Naive thymus-derived CD8-positive, alpha-beta T cell (primary cell): ENCODE results near the gene SMCR8. TPM values are rescaled to one million over a fixed set of nuclear protein-coding genes. Genes with fewer than 3 reads are reported as not detected.
"Not testable (repeated sequence)": the region's sequence is repeated elsewhere in the genome, so short reads cannot be mapped to it uniquely, and the experiment has no call there.

Experiments used
- ATAC-seq, 2 donors: fragments of 150-1000 bp; cut with Tn5 transposase in 1 of 2; sonication (Bioruptor Pico), chemical (Tn5 transposase) in 1 of 2; 1 replicate in 1 of 2; 2 replicates in 1 of 2; pipeline ENCODE4 v1.10.0; 2021; ENCODE audit warnings: mild to moderate bottlenecking in 2 of 2, moderate library complexity in 2 of 2
- POLR2A ChIA-PET: fragments of 350-600 bp; sonication (Branson Sonifier 250); formaldehyde crosslinking; loops from one replicate; lab custom pipeline; 2021; ENCODE audit warnings: antibody characterized with exemption; lab: Charles Lee
- DNase-seq, 10 donors: peaks; one replicate each; pipeline versions ENCODE4 v3.0.0 to v3.0.0-alpha.2; 2020 to 2022
- H3K27ac Mint-ChIP-seq, 10 donors: one replicate each; pipeline ENCODE4 v1.8.0; 2020 to 2022; ENCODE audit warnings: mild to moderate bottlenecking in 10 of 10, mixed read lengths in 10 of 10, moderate library complexity in 4 of 10, inconsistent platforms in 1 of 10
- H3K27me3 Mint-ChIP-seq, 5 donors: one replicate each; pipeline ENCODE4 v1.8.0; 2021 to 2022; ENCODE audit warnings: mixed read lengths in 5 of 5
- H3K36me3 Mint-ChIP-seq, 3 donors: one replicate each; pipeline ENCODE4 v1.8.0; 2020 to 2022; ENCODE audit warnings: mixed read lengths in 3 of 3, mild to moderate bottlenecking in 2 of 3, inconsistent platforms in 1 of 3
- H3K4me1 Mint-ChIP-seq, 4 donors: one replicate each; pipeline ENCODE4 v1.8.0; 2021 to 2022; ENCODE audit warnings: mixed read lengths in 4 of 4
- H3K4me3 Mint-ChIP-seq, 10 donors: one replicate each; pipeline ENCODE4 v1.8.0; 2020 to 2022; ENCODE audit warnings: mild to moderate bottlenecking in 10 of 10, mixed read lengths in 10 of 10, moderate library complexity in 6 of 10, inconsistent platforms in 1 of 10
- H3K9me3 Mint-ChIP-seq, 9 donors: one replicate each; pipeline ENCODE4 v1.8.0; 2020 to 2022; ENCODE audit warnings: mixed read lengths in 9 of 9, mild to moderate bottlenecking in 3 of 9, inconsistent platforms in 1 of 9, moderate library complexity in 1 of 9
- polyA plus RNA-seq, 3 donors: library from polyadenylated mRNA; unstranded; fragments of 300-500 nt; fragmentation: Illumina TruSeq; gene quantifications; one replicate each; pipeline ENCODE4 v1.2.3, GENCODE V29; 2021
- total RNA-seq, 8 experiments: library from RNA in 2 of 8; stranded (reverse) in 2 of 8; gene quantifications; one replicate each; pipeline ENCODE4 v1.2.3 and lab custom pipeline; 2021 to 2026

Gene SMCR8
- total and polyA plus RNA-seq, 5 experiments from 2014 or later = 3.0 to 51.7 (median 6.0) TPM

- no peak for ATAC-seq
- H3K27ac Mint-ChIP-seq = peak overlapping the region in 1 of 10 donors; percentile 41
- no peak overlapping the region for H3K4me3 Mint-ChIP-seq
- H3K36me3 Mint-ChIP-seq = peaks cover 0 to 77% (median 21%) of the 10 kb centered on the region in 3 donors
- H3K9me3 Mint-ChIP-seq = no peaks in the 10 kb centered on the region
- no peaks in the 10 kb centered on the region for H3K27me3 Mint-ChIP-seq
- POLR2A ChIA-PET = no interaction called here
- peaks cover 0 to 5% (median 1%) of the 10 kb centered on the region in 4 donors for H3K4me1 Mint-ChIP-seq
- DNase-seq = no peak
Measured at GRCh38 chr17:18291718-18292540, 23.2 kb upstream of the SMCR8 start.

- H3K27ac Mint-ChIP-seq, H3K27me3 Mint-ChIP-seq, H3K9me3 Mint-ChIP-seq, H3K4me3 Mint-ChIP-seq, ATAC-seq, DNase-seq, POLR2A ChIA-PET, H3K4me1 Mint-ChIP-seq: not testable (repeated sequence)
- peaks cover 4 to 62% (median 16%) of the 10 kb centered on the region in 3 donors for H3K36me3 Mint-ChIP-seq
Measured at GRCh38 chr17:18298061-18298460, 17.0 kb upstream of the SMCR8 start.

DNA sequence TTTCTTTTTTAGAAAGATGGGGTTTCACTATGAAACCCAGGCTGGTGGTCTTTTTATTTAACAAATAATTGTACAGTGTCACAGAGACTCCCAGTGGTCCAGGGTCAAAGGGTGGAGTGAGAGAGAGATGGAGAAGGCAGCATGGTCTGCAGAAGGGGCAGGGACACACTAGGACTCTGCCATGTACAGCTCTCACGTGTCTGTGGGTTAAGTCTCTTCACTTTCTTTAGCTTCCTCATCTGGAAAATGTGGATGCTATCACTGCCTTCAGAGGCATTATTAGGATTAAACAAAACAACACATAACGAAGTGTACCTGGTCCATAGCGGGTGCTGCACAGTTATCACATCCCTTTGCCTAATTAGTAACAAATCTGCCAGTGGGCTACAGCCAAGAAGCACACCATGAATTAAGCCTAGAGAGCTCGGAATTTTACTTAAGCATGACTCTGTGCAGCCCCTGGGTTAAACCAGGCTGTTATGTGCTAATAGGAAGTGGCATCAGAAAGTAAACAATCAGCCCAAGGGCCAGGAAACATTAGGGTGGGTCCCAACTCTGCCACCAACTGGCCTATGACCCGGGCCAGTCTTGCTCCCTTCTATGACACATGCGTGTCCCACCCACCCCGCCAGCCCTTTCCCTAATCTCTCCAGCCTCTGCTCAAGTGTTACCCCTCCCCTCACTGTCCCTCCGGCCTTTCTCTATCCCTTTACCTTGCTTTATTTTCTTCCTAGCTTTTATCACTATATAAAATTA is 14.2 kb upstream of the SMCR8 start:
- peak overlapping the region in 1 of 10 donors; percentile 16 for H3K4me3 Mint-ChIP-seq
- H3K9me3 Mint-ChIP-seq = no peaks in the 10 kb centered on the region
- peak overlapping the region in 3 of 10 donors; percentile 29 to 53 (median 35) for H3K27ac Mint-ChIP-seq
- no peak for DNase-seq
- H3K27me3 Mint-ChIP-seq = no peaks in the 10 kb centered on the region
- POLR2A ChIA-PET = no interaction called here
- peaks cover 0 to 6% (median 0%) of the 10 kb centered on the region in 4 donors for H3K4me1 Mint-ChIP-seq
- no peak for ATAC-seq
- H3K36me3 Mint-ChIP-seq = peaks cover 4 to 71% (median 22%) of the 10 kb centered on the region in 3 donors

DNA sequence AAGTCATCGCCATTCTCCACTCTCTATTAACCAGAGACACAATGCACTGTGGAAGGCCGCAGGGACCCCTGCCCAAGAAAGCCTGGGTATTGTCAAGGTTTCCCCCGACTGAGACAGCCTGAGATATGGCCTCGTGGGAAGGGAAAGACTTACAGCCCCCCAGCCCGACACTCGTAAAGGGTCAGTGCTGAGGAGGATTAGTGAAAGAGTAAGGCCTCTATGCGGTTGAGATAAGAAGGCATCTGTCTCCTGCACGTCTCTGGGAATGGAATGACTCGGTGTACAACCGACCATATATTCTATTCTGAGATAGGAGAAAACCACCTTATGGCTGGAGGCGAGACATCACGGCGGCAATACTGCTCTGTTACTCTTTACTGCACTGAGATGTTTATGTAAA is 11.9 kb upstream of the SMCR8 start:
- H3K27me3 Mint-ChIP-seq, POLR2A ChIA-PET, H3K27ac Mint-ChIP-seq, ATAC-seq, H3K4me1 Mint-ChIP-seq, H3K4me3 Mint-ChIP-seq, H3K9me3 Mint-ChIP-seq, DNase-seq: not testable (repeated sequence)
- peaks cover 4 to 83% (median 27%) of the 10 kb centered on the region in 3 donors for H3K36me3 Mint-ChIP-seq

- Mint-ChIP-seq H3K27ac (no peak overlapping the region), H3K36me3 (peaks cover 0 to 48% (median 15%) of the 10 kb centered on the region in 3 donors), H3K27me3 (no peaks in the 10 kb centered on the region), H3K4me3 (no peak overlapping the region), H3K9me3 (no peaks in the 10 kb centered on the region), H3K4me1 (peaks cover 13 to 41% (median 35%) of the 10 kb centered on the region in 4 donors)
- ATAC-seq (no peak), DNase-seq (no peak)
- POLR2A ChIA-PET = no interaction called here
Measured at GRCh38 chr17:18309202-18309601, 5.9 kb upstream of the SMCR8 start.

GRCh38 chr17:18314059-18314730 is 898 bp upstream of the SMCR8 start:
- Mint-ChIP-seq H3K36me3 (peaks cover 0 to 27% (median 17%) of the 10 kb centered on the region in 3 donors), H3K4me1 (peaks cover 30 to 82% (median 76%) of the 10 kb centered on the region in 4 donors), H3K27ac (peak overlapping the region; percentile 81 to 99 (median 98)), H3K9me3 (peaks cover 0 to 2% (median 0%) of the 10 kb centered on the region in 9 donors), H3K27me3 (no peaks in the 10 kb centered on the region), H3K4me3 (peak overlapping the region; percentile 81 to 99 (median 94))
- peak in 1 of 10 donors; percentile 18 for DNase-seq
- POLR2A ChIA-PET = interaction anchor here (0.7 to 2.4 kb wide), 10 partner anchors 14 to 1272 kb away, joined by 3 to 20 read pairs (median 4); partner anchors contain the start of genes ALKBH5, DRC3, DRG2 and FLII
- ATAC-seq = peak; percentile 3 to 18

GRCh38 chr17:18315562-18315922 is 449 bp downstream of the SMCR8 start:
- POLR2A ChIA-PET = interaction anchor here (0.8 to 2.4 kb wide), 8 partner anchors 13 to 343 kb away, joined by 3 to 20 read pairs (median 4); partner anchors contain the start of genes ALKBH5, DRC3, DRG2 and FLII
- H3K27me3 Mint-ChIP-seq = no peaks in the 10 kb centered on the region
- H3K27ac Mint-ChIP-seq = peak overlapping the region; percentile 91 to 99 (median 98)
- peaks cover 0 to 2% (median 0%) of the 10 kb centered on the region in 9 donors for H3K9me3 Mint-ChIP-seq
- peaks cover 39 to 90% (median 84%) of the 10 kb centered on the region in 4 donors for H3K4me1 Mint-ChIP-seq
- peak; percentile 9 to 42 for ATAC-seq
- peak in 6 of 10 donors; percentile 35 to 73 (median 58) for DNase-seq
- peak overlapping the region; percentile 81 to 99 (median 94) for H3K4me3 Mint-ChIP-seq
- H3K36me3 Mint-ChIP-seq = peaks cover 0 to 32% (median 15%) of the 10 kb centered on the region in 3 donors

- peak overlapping the region; percentile 91 to 99 (median 98) for H3K27ac Mint-ChIP-seq
- peaks cover 0 to 2% (median 0%) of the 10 kb centered on the region in 9 donors for H3K9me3 Mint-ChIP-seq
- peak overlapping the region; percentile 81 to 99 (median 94) for H3K4me3 Mint-ChIP-seq
- peaks cover 0 to 36% (median 17%) of the 10 kb centered on the region in 3 donors for H3K36me3 Mint-ChIP-seq
- no peak for DNase-seq
- ATAC-seq = no peak
- no peaks in the 10 kb centered on the region for H3K27me3 Mint-ChIP-seq
- POLR2A ChIA-PET = interaction anchor here (0.8 to 2.4 kb wide), 7 partner anchors 9 to 228 kb away, joined by 3 to 20 read pairs (median 5); partner anchors contain the start of genes ALKBH5, DRG2, FLII and MIEF2
- H3K4me1 Mint-ChIP-seq = peaks cover 43 to 92% (median 85%) of the 10 kb centered on the region in 4 donors
Measured at GRCh38 chr17:18315961-18316360, 868 bp downstream of the SMCR8 start.

- ATAC-seq (no peak), DNase-seq (no peak)
- H3K36me3 Mint-ChIP-seq = peaks cover 0 to 44% (median 17%) of the 10 kb centered on the region in 3 donors
- H3K27me3 Mint-ChIP-seq = no peaks in the 10 kb centered on the region
- peaks cover 47 to 87% (median 76%) of the 10 kb centered on the region in 4 donors for H3K4me1 Mint-ChIP-seq
- peak overlapping the region in 7 of 10 donors; percentile 53 to 68 (median 59) for H3K27ac Mint-ChIP-seq
- H3K9me3 Mint-ChIP-seq = peaks cover 0 to 2% (median 0%) of the 10 kb centered on the region in 9 donors
- POLR2A ChIA-PET = no interaction called here
- H3K4me3 Mint-ChIP-seq = peak overlapping the region; percentile 41 to 95 (median 56)
Measured at GRCh38 chr17:18318117-18318516, 3.0 kb downstream of the SMCR8 start.

DNA sequence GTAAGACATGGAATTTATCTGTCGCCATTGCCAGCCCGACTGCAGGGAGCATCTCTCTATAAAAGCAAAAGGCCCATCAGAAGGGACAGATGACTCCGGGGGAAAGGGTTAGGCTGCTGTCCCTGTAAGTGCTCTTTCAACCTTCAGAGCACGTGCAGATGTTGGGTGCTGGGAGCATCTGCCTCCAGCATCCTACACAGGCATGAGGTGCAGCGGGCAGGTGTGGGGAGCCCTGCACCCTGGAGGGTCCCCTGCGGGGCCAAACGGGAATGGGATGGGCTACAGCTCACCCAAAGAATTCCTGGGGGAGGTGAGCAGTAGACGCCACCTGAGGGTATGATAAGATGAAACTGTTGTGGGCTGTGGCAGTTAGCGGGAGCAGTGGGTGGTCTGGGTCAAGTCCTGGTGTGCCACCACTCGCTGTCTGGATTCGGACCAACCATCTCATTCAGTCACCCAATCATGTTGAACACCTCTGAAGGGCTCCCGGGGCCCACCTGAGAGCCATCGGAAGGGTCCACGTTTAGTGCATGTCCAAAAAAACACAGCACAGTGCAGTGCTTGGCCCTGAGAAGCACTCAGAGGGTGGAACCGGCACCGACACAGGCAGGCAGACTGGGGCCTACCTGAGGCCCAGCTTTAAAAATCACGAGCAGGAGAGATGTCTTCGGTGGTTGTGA is 3.8 kb downstream of the SMCR8 start:
- Mint-ChIP-seq H3K27me3 (no peaks in the 10 kb centered on the region), H3K27ac (peak overlapping the region in 7 of 10 donors; percentile 21 to 84 (median 35)), H3K4me3 (peak overlapping the region; percentile 33 to 81 (median 57)), H3K9me3 (peaks cover 0 to 2% (median 0%) of the 10 kb centered on the region in 9 donors), H3K4me1 (peaks cover 42 to 82% (median 68%) of the 10 kb centered on the region in 4 donors), H3K36me3 (peaks cover 0 to 48% (median 17%) of the 10 kb centered on the region in 3 donors)
- DNase-seq = no peak
- POLR2A ChIA-PET = no interaction called here
- ATAC-seq = no peak

DNA sequence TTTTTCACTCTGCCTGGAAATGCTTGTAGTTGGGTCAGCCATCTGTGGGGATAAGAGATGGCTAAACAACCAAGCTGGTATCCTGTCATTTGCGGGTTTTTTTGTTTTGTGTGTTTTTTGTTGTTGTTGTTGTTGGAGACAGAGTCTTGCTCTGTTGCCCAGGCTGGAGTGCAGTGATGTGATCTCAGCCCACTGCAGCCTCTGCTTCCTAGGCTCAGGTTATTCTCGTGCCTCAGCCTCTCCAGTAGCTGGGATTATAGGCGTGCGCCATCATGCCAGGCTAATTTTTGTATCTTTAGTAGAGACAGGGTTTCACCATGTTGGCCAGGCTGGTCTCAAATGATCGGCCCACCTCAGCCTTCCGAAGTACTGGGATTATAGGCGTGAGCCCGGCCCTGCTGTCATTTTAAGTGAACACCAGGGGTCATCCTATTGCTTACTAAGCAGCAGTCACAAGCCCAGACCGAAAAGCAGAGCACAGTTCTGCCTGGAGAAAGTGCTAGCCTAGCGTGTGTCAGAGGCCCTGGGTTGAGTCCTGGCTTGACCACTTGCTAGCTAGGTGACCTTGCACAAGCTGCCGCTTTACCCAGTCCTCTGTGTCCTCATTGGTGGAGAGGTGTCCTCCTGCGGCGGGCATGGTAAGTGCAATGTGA is 4.6 kb downstream of the SMCR8 start:
- no peak for ATAC-seq
- DNase-seq = peak in 3 of 10 donors; percentile 9 to 29 (median 12)
- H3K36me3 Mint-ChIP-seq = peaks cover 0 to 57% (median 17%) of the 10 kb centered on the region in 3 donors
- H3K4me3 Mint-ChIP-seq = peak overlapping the region in 9 of 10 donors; percentile 42 to 81 (median 57)
- H3K4me1 Mint-ChIP-seq = peaks cover 40 to 84% (median 66%) of the 10 kb centered on the region in 4 donors
- H3K27me3 Mint-ChIP-seq = no peaks in the 10 kb centered on the region
- peak overlapping the region in 5 of 10 donors; percentile 48 to 84 (median 79) for H3K27ac Mint-ChIP-seq
- POLR2A ChIA-PET = no interaction called here
- H3K9me3 Mint-ChIP-seq = peaks cover 0 to 2% (median 0%) of the 10 kb centered on the region in 9 donors
